GM21529 (cell line): ENCODE results near the gene IL17RB.

ENCODE experiments used
- ATAC-seq: cut with Tn5 transposase; IDR thresholded peaks from one replicate; pipeline ENCODE4 v1.9.1; 2021; ENCODE audit not compliant: unreplicated experiment

Gene IL17RB

DNA sequence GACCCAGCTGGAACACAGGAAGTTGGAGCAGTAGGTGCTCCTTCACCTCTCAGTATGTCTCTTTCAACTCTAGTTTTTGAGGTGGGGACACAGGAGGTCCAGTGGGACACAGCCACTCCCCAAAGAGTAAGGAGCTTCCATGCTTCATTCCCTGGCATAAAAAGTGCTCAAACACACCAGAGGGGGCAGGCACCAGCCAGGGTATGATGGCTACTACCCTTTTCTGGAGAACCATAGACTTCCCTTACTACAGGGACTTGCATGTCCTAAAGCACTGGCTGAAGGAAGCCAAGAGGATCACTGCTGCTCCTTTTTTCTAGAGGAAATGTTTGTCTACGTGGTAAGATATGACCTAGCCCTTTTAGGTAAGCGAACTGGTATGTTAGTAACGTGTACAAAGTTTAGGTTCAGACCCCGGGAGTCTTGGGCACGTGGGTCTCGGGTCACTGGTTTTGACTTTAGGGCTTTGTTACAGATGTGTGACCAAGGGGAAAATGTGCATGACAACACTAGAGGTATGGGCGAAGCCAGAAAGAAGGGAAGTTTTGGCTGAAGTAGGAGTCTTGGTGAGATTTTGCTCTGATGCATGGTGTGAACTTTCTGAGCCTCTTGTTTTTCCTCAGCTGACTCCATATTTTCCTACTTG, 11.9 kb downstream of the IL17RB start:
- no peak for ATAC-seq

DNA sequence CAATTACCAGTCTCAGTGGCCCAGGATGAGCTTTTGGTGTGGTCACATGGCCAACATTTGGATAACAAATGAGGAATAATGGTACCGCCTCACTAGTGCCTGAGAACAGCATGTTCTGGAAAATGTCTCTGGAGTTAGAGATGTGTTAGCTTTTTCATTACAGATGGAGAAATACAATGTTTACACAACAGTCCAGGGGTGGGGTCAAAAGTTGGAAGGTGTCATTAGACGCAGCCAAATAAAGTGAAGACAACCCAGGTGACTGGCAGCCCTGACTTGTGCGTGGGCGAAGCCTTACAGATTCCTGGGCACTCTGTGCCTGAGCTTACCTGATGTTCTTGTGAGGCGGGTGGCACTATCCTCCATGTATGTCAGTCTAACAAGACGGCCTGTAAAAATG, 12.8 kb downstream of the IL17RB start:
- no peak for ATAC-seq

DNA sequence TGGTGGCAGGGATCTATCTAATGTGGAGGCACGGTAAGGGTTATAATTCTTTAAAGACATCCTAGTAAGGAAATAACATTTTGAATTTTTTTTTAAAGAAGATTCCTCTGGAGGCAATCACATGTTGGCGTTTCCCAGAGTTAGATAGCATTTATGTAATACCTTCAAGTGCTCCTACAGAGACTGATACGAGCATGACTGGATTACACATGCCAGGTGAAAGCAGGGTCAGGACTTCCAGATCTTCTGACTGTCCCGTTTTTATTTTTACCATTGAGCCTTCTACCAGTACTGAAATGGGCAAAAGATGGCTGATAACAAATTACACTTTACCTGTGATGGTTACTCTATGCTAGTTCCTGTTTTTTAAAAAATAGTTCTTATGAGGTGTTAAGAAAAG, 13.8 kb downstream of the IL17RB start:
- ATAC-seq, result no peak

DNA sequence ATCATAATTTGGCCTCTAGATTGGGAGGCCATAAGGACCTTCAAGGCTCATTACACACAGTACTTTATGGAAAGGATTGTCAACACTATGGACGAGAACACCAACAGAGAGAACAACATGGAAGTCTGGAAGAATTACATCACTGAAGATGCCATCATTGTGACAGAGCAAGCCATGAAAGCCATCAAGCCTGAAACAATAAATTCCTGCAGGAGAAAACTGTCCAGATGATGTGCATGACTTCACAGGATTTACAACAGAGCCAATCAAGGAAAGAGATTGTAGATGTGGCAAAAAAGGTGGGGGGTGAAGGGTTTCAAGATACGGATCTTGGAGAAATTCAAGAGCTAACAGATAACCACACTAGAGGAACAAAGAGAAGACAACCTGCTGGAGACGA, 15.9 kb downstream of the IL17RB start:
- no peak for ATAC-seq

DNA sequence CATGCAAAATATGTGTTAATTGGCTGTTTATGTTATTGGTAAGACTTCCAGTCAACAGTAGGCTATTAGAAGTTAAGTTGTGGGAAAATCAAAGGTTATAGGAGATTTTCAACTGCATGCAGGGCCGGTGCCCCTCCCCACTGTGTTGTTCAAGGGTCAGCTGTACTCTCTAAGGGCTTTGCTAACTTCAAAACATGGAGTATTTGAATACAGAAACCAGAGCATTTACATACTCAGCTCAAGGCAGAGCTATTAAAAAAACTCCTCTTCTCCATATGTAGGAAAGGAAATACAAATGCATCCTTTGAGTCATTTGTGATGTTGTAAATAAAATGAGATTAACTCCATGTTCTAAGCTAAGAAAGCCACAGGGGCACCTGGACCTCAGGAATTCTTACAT, 16.8 kb downstream of the IL17RB start:
- no peak for ATAC-seq

DNA sequence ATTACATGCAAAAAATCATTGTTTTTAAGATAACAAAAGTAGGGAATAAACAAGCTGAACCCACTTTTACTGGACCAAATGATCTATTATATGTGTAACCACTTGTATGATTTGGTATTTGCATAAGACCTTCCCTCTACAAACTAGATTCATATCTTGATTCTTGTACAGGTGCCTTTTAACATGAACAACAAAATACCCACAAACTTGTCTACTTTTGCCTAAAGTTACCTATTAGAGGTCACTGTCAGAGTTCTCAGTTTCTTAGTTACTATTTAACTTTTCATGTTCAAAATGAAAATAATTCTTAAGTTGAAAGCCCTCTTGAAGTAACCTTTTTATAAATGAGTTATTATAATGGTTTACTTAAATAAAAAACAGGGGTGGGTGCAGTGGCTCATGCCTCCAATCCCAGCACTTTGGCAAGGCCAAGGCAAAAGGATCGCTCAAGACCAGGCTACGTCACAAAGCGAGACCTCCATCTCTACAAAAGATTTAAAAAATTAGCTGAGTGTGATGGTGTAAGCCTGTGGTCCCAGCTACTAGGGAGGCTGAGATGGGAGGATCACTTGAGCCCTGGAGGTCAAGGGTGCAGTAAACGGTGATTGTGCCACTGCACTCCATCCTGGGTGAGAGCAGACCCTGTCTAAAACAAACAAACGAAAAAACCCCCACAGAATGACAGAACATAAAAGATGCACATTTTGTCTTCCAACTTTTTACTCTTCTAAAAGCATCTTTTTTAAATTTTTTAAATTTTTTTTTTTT, 19.5 kb downstream of the IL17RB start:
- ATAC-seq, result no peak

DNA sequence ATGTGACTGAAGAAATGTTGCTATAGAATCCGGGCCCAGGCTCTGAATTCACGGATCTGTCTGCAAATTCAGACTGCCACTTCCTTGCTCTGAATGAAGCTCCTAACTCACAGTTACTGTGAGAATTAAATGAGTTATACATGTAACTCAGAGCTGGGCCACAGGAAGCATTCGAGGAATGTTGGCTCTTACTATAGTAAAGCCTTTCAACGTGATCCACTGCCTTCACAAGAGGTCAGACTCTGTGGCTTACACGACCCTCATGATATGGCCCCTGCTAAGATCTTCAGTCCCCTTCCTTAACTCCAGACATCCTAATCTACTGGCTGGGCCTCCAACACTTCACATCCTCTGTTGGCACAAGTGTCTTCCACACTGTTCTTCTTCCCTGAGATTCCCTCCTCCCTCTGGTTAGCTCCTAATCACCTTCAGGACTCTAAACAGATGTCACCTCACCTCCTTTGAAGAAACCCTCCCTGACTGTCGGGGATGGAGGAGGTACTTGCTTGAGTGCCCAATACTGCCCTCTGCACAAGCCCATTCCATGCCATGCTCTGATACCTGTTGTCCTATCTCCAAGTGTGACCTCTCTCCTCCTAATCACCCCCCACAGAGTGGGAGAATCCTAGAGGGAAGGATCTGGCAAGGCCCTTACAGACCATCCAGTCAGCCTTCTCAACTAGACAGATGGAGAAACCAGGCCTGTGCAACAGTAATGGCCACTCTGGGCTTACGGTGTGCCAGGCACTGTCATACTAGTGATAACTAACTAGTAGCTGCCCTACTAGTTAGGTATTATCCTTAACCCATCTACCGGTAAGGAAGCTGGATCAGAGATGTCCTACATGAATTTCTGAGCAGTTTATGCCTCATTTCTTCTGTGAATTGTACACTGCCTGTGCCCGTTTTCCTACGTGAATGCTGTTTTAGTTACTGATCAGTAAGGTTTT, 34.3 kb downstream of the IL17RB start:
- ATAC-seq, result no peak

DNA sequence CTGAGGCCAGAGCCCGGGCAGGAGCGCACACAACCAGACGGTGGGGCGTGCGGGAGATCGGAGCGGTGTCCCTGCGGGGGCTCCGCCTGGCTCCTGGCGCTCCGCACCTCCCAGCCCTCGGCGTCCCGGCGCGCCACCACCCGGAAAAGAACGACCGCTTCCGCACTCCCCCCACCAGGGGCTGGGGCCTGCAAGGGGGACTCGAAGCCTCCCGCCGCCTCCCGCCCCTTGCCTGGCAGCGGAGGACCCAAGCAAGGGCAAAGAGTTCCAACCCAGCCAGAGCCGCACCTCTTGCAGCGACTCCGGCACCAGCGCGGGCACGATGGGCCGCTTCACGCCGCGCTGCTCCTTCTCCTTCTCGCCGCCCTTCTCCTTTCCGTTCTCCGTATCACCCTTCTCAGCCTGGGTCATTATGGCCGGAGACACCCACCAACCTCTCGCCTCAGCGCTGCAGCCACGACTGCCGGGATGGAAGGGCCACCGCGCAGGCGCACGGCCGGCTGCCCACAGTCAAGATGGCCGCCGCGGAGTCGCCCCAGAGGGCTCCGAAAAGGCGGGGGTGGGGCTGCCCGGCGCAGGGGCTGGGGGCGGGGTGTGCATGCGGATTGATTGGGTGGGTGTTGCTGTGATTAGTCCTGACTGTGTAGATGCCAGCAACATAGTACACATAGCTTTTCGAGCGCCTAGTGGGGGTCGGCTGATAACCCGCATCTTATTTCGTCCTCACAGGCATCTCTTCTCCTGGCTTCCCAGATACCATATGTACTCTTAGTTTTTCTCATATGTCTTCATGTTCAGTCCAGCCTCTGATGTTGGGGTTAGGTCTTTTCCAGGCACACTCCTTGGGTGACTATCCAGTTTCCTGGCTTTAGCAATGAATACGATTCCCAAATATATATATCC, 35.6 kb downstream of the IL17RB start, which contains the start of gene ACTR8:
Gene ACTR8 (minus strand): TSS at position 462 of the 903 bp plus-strand sequence. CDS start 51 bp downstream, at position 411.
- peak; percentile 82 for ATAC-seq

DNA sequence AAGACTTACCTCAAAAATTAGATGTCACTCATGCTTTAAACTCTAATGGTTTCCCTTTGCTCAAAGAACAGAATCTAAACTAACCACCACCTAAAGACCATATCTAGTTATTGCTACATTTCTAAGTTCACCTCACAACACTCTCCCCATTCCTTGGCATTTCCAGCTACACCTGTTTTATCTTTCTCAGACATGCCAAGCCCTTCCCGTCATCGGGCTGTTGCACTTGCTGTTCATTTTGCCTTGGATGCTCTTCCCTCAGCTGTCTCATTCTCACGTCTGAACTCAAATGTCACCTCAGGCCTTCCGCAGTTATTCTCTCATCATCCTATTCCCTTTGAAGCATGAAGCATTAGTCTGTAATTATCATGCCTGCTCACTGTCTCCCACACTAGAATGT, 36.6 kb downstream of the IL17RB start:
- ATAC-seq, result no peak

DNA sequence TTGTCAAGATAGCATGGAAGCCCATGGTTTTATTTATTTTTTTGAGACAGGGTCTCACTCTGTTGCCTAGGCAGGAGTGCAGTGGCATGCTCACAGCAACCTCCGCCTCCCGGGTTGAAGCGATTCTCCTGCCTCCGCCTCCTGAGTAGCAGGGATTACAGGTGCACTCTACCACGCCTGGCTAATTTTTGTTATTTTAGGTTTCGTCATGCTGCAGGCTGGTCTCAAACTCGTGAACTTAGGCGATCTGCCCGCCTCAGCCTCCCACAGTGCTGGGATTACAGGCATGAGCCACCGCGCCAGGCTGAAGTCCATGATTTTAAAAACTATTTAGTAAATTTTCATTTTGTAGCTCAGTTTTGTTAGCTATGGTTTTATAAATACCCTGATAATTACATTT, 38.3 kb downstream of the IL17RB start:
- ATAC-seq, result no peak

DNA sequence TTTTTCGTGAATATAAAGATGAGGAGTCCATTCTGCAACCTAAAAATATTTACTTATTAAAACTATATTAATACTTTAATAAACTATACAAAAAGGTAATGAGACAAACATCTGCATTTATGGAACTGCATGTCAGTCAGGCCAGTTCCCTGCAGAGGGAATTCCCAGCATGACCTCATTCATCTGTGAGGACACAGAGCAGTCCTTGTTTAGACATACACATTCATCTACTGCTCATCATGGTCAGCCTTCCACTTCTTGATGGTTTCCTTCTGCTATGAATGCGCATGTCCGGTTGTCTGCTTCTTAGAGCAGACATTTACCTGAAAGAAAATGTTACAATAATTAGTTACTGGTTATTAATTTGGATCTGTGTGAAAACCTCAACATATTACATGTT, 38.9 kb downstream of the IL17RB start:
- ATAC-seq, result no peak

DNA sequence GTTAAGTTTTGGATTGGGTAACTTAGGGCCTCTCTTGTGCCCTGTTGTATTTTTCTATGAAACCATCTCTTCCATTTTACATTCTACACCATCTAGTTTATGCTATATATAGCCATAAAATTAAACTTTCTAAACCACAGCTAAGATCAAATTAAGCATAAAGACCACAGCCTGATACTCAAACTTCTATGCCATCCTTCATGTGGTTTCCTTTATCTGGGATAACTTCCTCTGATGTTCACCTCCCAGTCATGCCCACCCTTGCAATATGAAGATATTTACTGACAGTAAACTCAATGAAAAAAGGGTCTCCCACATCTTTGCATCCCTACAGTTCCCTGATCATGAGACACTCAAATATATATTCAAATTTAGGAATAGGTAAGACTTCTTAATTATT, 41.1 kb downstream of the IL17RB start:
- ATAC-seq, result no peak

DNA sequence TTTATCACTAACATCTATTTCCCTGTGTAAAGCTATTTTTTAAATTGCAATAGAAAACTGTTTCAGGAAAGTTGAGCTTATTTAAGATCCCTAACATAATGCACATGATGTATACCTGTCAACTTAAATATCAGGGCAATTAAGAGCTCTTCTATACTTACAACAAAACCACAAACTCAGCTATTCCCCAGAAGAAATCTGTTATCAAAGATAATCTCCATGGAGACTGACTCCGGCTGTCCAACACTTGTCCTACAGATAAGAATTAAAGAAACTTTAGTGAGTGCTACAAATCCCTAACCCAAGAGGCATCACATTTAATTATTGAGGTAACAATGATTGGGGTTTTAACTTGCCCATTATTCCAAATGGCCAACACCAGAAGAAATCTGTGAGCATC, 41.9 kb downstream of the IL17RB start:
- no peak for ATAC-seq

DNA sequence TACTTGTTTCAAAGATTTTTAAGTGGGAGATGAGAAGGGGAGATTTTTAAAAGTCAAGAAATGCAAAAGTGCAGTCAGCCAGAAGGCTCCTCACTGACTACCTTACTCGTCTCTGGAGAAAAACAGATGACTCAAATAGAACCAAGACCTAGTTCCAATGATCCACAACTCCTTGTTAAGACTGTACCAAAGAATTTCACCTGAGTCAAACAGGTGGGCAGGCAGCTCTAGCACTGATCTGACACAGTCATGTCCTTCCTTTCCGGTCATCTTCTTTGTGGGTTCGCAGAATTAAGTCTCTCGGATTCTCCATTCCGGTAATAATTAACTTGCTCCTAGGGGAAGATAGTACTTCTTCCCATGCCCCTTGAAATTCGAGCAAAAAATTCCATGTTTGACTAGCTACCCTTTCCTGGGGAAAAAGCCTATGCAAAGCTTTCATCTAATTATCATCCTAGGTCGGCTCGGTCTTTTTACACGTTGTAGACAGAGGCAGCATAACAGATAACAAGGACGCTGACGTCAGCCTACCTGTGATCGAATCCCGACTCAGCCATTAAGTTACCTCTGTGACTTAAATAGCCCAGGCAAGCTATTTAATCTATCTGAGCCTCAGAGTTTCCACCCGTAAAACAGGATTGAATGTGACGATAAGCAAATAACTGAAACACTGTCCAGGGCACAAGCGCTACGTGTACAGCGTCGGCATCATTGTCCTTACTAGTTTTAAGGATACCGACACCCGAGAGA, 44.5 kb downstream of the IL17RB start:
- ATAC-seq, result no peak

DNA sequence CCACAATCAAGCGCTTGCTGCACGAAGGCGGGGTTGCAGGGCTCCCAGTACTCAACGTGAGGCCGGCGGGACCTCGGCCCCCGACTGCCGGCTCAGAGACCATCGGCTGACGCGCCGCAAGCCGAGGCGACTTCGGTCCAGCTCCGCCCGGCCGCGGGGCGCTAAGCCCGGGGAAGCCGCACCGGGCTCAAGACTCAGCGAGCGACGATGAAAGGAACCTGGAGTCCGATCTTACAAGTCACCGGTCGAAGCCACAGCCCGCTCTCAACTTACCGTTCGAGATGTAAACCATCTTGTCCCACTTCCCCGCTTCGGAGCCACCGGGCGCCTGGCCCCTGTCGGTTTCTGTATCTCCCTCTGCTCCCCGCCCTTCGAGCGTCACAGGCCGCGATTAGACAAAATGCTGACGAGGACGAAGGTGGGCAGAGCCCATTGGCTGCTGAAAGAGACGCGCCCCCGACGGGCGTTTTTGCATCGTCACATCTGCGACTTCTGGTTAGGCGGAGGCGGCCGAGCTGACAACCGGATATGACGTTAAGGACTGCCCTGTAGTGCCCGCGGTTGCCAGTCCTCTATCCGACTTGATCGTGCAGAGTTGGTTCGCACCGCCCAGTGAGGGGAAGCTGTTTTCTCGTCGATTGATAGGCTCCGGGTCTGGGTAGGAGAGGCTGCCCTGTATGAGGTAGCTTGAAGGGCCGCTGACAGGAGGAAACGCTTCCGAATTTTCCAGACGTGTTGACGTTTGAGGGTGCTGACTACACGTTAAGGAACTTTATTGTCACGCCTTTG, 45.3 kb downstream of the IL17RB start, which contains the start of gene SELENOK:
Gene SELENOK (minus strand): TSS at position 363 of the 789 bp plus-strand sequence.
- peak; percentile 95 for ATAC-seq

DNA sequence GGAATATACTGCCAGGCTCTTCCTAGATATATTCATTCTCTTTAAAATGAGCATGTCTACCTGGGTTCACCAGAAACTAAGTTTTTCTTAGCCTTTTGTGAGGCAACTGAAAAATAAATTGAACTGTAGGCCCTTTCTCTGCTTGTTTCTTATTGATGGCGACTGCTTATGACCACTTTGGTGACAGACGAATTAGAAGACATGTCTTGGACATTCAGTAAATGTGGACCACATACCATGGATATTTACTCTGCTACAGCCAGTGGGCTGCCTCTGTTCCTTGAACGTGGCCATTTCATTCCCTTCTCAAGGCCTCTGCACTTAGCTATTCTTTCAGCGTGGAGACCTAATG, 45.9 kb downstream of the IL17RB start:
- ATAC-seq, result no peak

DNA sequence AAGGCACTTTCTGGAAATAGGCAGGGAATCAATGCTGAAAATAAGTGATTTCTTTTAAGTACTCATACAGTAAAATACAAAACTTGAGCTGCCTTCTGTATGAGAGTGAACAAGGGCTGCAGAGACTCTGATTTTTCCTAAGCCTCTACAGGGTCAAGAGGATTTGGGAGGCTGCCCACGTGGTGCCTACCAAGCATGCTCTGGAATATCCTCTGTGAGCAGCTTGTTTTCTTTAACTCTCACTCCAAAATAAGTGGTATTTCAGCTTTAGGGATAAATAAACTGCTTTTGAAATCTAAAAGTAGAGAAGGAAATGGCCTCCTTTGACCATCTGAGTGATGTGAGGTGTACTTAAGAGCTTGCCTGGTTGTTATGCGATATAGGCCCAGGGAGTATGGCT, 53.4 kb downstream of the IL17RB start:
- no peak for ATAC-seq

DNA sequence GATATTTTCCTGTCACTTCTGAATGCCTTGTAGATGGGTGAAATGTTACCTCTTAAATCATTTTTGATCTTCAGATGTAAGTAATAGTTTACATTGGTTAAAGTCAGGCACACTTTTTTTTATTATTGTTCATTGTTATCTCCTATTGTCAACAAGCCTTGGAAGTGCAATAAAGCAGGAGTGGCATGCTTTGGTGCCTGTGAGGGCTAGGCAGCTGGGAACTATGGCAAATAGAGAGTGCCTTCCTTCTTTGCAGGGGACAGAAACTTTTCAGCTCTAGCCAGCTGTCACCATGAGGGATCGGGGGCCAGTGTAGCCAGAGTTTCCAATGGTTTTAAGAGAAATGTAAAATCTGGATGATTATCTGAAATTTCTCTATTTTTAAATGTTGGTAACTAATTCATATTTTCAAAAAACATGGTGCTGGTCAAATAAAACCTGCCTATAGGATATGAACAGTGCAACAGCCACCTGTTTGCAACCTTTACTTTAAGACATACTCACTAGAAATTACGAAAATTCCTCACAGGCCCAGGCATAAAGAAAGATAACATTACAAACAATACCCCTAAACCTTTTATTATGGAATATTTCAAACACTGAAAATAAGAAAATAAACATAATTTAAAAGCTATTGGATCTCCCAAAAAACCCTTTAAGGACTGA, 54.4 kb downstream of the IL17RB start:
- ATAC-seq, result no peak
